ENCODE results near the gene GNAT1. TPM values are rescaled to one million over a fixed set of nuclear protein-coding genes. Genes with fewer than 3 reads are reported as not detected.

The GNAT1 gene
- total RNA-seq, 4 donors from 2014 or later: not detected

GRCh38 chr3:50213373-50213772, 22.0 kb downstream of the GNAT1 start:
- H3K27me3 ChIP-seq: peaks cover 0 to 6% (median 0%) of the 10 kb centered on the region in 4 donors
- intact Hi-C loops (cut with DNase I): no loop called here
- no peaks in the 10 kb centered on the region for H3K36me3 ChIP-seq
- no peak overlapping the region for H3K27ac ChIP-seq
- peaks cover 0 to 11% (median 0%) of the 10 kb centered on the region in 3 donors for H3K4me1 ChIP-seq
- no peak overlapping the region for H3K4me3 ChIP-seq
- DNase-seq: no peak
- no CpG with 5 or more reads among the region's 12 CpGs for WGBS, 2 donors
- TF ChIP-seq POLR2A (IDR thresholded peaks at IDR 0.05) (no peak), CTCF (IDR thresholded peaks at IDR 0.05) (no peak)
- H3K9me3 ChIP-seq: no peaks in the 10 kb centered on the region

- no peak overlapping the region for H3K4me3 ChIP-seq
- 65 to 75% methylated on average over 7 to 9 of the region's 10 CpGs for WGBS, 2 donors
- intact Hi-C loops (cut with DNase I): no loop called here
- H3K27ac ChIP-seq: no peak overlapping the region
- peaks cover 0 to 11% (median 0%) of the 10 kb centered on the region in 3 donors for H3K4me1 ChIP-seq
- H3K27me3 ChIP-seq: peaks cover 0 to 6% (median 0%) of the 10 kb centered on the region in 4 donors
- DNase-seq: no peak
- no peak for TF ChIP-seq POLR2A (IDR thresholded peaks at IDR 0.05)
- TF ChIP-seq CTCF (IDR thresholded peaks at IDR 0.05): no peak
- H3K9me3 ChIP-seq: no peaks in the 10 kb centered on the region
- no peaks in the 10 kb centered on the region for H3K36me3 ChIP-seq
These were observed 23.4 kb downstream of the GNAT1 start for GRCh38 chr3:50214824-50215223.

- DNase-seq: no peak
These were observed 24.1 kb downstream of the GNAT1 start for GRCh38 chr3:50215529-50215928.

GRCh38 chr3:50217681-50218080, 26.3 kb downstream of the GNAT1 start:
- no peak overlapping the region for H3K4me3 ChIP-seq
- H3K4me1 ChIP-seq: peaks cover 0 to 11% (median 3%) of the 10 kb centered on the region in 3 donors
- no peaks in the 10 kb centered on the region for H3K27me3 ChIP-seq
- no peak for DNase-seq
- intact Hi-C loops (cut with DNase I): no loop called here
- no peak for TF ChIP-seq POLR2A (IDR thresholded peaks at IDR 0.05)
- no peak for TF ChIP-seq CTCF (IDR thresholded peaks at IDR 0.05)
- no peaks in the 10 kb centered on the region for H3K36me3 ChIP-seq
- no peak overlapping the region for H3K27ac ChIP-seq
- WGBS, 2 donors: 25 to 31% methylated on average over 3 of the region's 10 CpGs
- H3K9me3 ChIP-seq: no peaks in the 10 kb centered on the region

More at GRCh38 chr3:50215529-50215928, 24.1 kb downstream of the GNAT1 start:
- H3K36me3 ChIP-seq: no peaks in the 10 kb centered on the region
- no peaks in the 10 kb centered on the region for H3K9me3 ChIP-seq
- H3K27ac ChIP-seq: no peak overlapping the region
- no CpG with 5 or more reads among the region's 9 CpGs for WGBS, 2 donors
- no peak for TF ChIP-seq POLR2A (IDR thresholded peaks at IDR 0.05)
- TF ChIP-seq CTCF (IDR thresholded peaks at IDR 0.05): no peak
- peaks cover 0 to 11% (median 0%) of the 10 kb centered on the region in 3 donors for H3K4me1 ChIP-seq
- intact Hi-C loops (cut with DNase I): no loop called here
- no peak overlapping the region for H3K4me3 ChIP-seq
- peaks cover 0 to 6% (median 0%) of the 10 kb centered on the region in 4 donors for H3K27me3 ChIP-seq

GRCh38 chr3:50218448-50218847, 27.0 kb downstream of the GNAT1 start:
- DNase-seq: no peak
- WGBS, 2 donors: 93 to 96% methylated on average over 5 to 17 of the region's 17 CpGs
- intact Hi-C loops (cut with DNase I): no loop called here
- Histone ChIP-seq H3K9me3 (no peaks in the 10 kb centered on the region), H3K27me3 (no peaks in the 10 kb centered on the region), H3K27ac (no peak overlapping the region), H3K4me1 (peaks cover 0 to 11% (median 3%) of the 10 kb centered on the region in 3 donors), H3K36me3 (no peaks in the 10 kb centered on the region), H3K4me3 (no peak overlapping the region)
- TF ChIP-seq CTCF (IDR thresholded peaks at IDR 0.05) (no peak), POLR2A (IDR thresholded peaks at IDR 0.05) (no peak)
